ENCODE results near the gene SRSF3.
A peak's percentile ranks its signal among the peaks of the same experiment; 100 is the strongest.
"Not testable (repeated sequence)": the region's sequence is repeated elsewhere in the genome, so short reads cannot be mapped to it uniquely, and the experiment has no call there.

SRSF3 gene

GRCh38 chr6:36594029-36594815, at the start of gene SRSF3:
Gene SRSF3, plus strand, starts transcription at chr6:36594362. Its CDS starts 2,401 bp downstream, at chr6:36596763.
- DNase-seq (ENCODE audit: extremely low read depth in 1 of 2, low read depth in 1 of 2), result peak; percentile 89 to 93

DNA sequence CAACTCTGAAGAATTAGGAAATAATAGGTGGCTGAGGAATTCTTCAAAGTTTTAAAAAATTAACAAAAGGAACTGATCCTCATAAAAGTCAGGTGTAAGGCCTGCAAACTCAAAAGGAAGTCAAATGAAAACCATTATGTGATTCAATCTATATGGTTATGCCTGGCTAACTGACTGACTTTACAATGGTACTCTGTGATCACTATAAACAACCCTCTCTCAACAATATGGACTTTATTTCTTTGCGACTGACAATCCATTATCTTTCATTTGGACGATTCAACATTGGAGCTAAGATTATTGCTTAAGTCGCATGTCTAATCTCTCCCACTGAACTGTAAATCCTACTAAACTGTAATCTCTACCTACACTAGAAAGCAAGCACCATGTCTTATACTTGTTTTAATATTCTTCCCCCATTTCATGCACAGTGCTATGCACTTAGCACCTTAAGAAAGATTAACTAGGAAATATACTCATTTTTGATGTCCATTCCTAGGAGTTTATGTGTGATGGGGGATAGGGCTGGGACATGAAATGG, 48.3 kb upstream of the SRSF3 start:
- DNase-seq (ENCODE audit: extremely low read depth in 1 of 2, low read depth in 1 of 2), result no peak

DNA sequence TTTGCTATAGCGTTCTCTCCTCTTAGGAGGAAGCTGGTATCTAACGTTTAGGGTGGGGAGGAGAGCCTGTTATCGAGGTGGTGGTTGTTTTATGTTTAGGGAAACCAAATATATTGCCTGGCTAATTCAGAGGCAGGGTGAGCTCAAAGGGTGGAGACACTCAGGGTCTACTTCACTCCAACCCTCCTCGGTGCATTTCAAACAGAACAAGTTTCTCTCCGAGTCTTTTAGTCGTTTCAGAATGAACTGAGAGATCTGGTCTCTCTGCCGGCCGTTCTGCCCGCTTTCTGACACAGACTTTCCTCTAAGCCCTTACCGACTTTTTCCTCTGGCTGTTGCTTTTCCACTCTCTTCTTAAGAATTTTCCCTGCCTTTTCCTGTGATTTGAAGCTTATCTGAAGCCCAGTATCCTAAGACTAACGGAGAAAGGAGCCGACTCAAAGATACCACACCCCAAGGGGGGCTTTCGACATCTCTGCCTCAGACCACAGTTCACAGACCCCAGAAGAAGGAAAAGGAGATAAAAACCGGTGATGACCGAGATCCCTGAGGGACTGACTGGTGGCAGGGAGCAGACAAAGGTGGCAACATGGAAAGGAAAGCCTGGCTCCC, 47.7 kb upstream of the SRSF3 start:
- DNase-seq (ENCODE audit: extremely low read depth in 1 of 2, low read depth in 1 of 2), result no peak

- DNase-seq (ENCODE audit: extremely low read depth in 1 of 2, low read depth in 1 of 2), result peak; percentile 87 to 93
Measured at GRCh38 chr6:36546920-36547645, 47.1 kb upstream of the SRSF3 start, which contains the start of gene STK38. Gene STK38, minus strand, starts transcription at chr6:36547479. Its CDS starts 7,277 bp downstream, at chr6:36540202.

GRCh38 chr6:36547646-36548400, 46.3 kb upstream of the SRSF3 start:
- no peak for DNase-seq (ENCODE audit: extremely low read depth in 1 of 2, low read depth in 1 of 2)

GRCh38 chr6:36548401-36548743, 45.8 kb upstream of the SRSF3 start:
- DNase-seq (ENCODE audit: extremely low read depth in 1 of 2, low read depth in 1 of 2), result no peak

DNA sequence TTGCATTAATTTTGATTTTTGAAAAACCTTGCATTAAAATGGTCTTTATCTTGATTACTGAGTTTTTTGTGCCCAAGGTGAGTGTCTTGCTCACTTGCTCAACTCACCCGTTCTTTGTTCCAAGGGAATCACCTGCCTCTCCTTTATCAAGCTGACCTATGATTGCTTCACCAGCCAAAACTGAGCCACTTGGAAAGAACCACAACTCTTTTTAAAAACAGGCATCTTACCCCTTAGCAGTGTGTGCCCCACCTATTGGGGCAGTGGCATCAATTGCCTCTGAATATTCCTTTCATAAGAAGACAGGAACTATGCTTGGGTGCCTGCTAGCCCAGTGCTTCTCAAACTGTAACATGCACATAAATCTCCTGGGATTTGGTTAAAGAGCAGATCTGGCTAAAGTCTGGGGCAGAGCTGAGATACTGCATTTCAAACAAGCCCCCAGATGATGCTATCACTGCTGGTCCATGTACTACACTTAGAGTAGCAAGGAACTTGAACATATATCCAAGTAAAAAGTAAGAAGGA, 43.6 kb upstream of the SRSF3 start:
- DNase-seq (ENCODE audit: extremely low read depth in 1 of 2, low read depth in 1 of 2), result no peak

GRCh38 chr6:36555750-36556252, 38.4 kb upstream of the SRSF3 start:
- no peak for DNase-seq (ENCODE audit: extremely low read depth in 1 of 2, low read depth in 1 of 2)

DNA sequence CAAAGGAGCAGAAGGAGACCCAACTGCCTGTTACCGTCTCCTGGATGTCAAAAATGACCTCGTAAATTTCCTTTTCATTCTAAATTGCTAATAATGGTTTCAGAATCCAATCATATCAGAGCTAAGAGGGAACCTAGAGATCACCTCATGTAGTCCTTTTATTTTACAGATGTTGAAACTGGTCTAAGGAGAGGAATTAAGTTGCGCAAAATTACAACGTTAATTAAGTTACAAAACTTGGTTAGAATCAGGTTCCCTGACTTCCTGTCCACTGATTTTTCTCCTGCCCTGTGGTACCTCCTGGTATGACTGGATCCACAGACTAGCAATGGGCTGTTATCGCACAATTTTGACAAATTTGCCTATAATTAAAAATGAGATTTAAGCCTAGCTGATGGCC, 37.9 kb upstream of the SRSF3 start:
- DNase-seq (ENCODE audit: extremely low read depth in 1 of 2, low read depth in 1 of 2), result no peak

DNA sequence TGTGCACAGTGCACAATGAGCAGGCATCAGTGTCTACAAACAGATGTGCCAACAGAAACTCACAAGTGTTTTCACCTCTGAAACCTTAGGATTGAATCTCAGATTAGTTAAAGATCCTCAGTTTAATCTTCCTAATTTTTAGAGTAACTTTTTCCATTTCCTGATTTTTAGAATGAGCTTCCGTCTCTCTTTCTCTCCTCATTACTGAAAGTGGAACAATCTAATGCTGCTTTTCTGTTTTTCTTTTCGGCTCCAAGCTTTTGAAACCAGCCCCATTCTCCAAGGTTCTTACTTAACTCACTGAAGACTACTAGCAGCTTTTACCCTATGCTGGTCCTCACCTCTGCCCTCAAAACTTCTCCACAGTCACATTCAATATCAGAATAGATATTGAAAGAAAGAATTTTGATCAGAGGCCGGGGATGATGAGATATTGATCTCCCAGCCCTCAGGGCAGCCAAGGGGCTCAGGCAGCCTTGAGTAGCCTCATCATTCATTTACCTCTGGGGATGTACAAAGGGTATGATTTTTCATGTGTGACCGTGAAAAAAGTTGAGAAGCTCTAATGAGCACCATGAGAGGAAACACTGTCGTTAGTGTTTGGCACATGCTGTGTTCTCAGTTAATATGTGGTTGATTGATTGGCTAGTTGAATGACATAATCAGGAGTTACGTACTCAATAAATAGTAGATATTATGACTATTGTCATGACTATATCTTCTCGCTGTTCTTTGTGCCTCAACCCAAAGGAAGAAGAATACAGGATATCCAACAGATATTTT, 35.0 kb upstream of the SRSF3 start:
- no peak for DNase-seq (ENCODE audit: extremely low read depth in 1 of 2, low read depth in 1 of 2)

DNA sequence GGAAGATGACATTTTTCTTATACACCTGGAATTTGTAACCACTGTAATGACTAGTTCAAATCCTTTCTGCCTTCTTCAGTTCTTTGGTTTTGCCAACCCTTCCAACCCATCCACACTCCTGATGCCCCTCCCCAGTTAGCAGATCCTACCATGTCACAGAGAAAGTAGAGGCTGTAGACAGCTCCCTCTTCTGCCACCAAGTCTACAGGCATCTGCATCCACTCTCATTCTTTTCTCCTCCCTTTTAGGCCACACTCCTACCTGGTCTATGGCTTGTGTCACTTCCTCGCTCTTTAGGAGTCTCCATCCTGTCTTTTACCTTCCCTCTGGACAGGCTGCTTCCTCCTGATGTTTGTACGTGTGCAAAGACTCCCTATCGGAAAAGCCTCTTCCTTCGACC, 33.3 kb upstream of the SRSF3 start:
- DNase-seq (ENCODE audit: extremely low read depth in 1 of 2, low read depth in 1 of 2), result no peak

DNA sequence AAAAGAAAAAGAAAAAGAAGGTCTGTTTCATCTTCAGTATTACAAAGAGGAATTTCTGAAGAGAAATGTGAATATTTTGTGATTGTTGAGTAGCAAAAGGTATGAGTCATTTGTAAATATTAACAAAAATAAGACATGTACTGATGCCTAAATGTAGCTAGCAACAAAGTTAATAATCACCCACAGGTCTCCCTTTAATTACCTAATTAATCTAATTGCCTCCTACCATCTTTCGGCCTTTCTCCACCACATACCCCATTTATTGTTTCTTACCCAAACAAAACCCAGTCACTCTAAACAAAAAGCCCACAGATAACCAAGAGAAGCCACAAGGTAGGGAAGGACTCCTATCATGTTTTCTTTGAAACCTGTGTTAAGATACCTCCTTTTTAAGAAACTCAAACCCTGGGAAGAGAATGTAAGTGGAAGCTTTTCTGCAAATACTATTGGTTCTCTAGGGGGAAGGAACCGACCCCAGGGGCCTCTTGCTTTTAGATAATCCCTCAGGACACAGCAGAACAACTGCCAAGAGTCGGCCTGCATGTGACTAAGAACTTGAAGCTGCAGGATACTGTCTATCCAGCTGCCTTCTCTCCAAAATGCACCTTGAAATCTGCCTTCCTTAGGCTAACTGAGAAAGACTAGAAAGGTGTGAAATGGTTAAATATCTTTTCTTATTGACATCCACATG, 30.8 kb upstream of the SRSF3 start:
- no peak for DNase-seq (ENCODE audit: extremely low read depth in 1 of 2, low read depth in 1 of 2)

DNA sequence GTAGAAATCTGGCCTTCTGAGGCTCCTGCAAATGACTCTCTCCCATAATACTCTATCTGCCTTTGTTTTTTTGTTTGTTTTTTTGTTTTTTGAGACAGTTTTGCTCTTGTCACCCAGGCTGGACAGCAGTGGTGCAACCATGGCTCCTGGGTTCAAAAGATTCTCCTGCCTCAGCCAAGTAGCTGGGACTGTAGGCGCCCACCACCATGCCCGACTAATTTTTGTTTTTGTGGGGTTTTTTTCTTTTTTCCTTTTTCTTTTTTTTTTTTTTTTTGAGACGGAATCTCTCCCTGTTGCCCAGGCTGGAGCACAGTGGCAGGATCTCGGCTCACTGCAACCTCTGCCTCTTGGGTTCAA, 30.3 kb upstream of the SRSF3 start:
- DNase-seq (ENCODE audit: extremely low read depth in 1 of 2, low read depth in 1 of 2), result no peak

GRCh38 chr6:36566418-36566905, 27.7 kb upstream of the SRSF3 start:
- no peak for DNase-seq (ENCODE audit: extremely low read depth in 1 of 2, low read depth in 1 of 2)

GRCh38 chr6:36570264-36570663, 23.9 kb upstream of the SRSF3 start:
- DNase-seq (ENCODE audit: extremely low read depth in 1 of 2, low read depth in 1 of 2), result no peak

DNA sequence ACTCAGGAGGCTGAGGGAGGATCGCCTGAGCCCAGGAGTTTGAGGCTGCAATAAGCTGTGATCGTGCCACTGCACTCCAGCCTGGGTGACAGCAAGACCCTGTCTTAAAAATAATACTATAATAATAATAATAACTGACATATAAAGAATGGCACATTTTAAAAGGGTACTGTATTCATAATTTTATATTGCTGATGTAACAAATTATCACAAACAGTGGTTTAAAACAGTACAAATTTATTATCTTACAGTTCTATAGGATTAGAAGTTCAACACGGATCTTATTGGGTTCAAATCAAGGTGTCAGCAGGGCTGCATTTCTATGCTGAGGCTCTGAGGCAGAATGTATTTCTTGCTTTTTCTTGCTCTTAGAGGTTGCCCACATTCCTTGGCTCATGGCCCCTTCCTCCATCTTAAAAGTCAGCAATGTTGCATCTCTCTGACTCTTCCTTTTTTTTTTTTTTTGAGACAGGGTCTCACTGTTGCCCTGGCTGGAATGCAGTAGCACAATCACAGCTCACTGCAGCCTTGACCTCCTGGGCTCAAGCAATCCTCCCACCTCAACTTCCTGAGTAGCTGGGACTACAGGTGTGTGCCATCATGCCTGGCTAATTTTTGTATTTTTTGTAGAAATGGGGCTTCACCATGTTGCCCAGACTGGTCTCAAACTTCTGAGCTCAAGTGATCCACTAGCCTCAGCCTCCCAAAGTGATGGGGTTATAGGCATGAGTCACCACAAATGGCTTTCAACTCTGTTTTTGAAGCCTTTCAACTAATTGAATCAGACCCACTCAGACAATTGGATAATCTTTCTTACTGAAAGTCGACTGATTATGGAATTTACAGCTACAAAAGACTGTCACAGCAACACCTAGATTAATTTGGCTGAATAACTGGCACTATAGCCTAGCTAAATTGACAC, 22.8 kb upstream of the SRSF3 start:
- no peak for DNase-seq (ENCODE audit: extremely low read depth in 1 of 2, low read depth in 1 of 2)

DNA sequence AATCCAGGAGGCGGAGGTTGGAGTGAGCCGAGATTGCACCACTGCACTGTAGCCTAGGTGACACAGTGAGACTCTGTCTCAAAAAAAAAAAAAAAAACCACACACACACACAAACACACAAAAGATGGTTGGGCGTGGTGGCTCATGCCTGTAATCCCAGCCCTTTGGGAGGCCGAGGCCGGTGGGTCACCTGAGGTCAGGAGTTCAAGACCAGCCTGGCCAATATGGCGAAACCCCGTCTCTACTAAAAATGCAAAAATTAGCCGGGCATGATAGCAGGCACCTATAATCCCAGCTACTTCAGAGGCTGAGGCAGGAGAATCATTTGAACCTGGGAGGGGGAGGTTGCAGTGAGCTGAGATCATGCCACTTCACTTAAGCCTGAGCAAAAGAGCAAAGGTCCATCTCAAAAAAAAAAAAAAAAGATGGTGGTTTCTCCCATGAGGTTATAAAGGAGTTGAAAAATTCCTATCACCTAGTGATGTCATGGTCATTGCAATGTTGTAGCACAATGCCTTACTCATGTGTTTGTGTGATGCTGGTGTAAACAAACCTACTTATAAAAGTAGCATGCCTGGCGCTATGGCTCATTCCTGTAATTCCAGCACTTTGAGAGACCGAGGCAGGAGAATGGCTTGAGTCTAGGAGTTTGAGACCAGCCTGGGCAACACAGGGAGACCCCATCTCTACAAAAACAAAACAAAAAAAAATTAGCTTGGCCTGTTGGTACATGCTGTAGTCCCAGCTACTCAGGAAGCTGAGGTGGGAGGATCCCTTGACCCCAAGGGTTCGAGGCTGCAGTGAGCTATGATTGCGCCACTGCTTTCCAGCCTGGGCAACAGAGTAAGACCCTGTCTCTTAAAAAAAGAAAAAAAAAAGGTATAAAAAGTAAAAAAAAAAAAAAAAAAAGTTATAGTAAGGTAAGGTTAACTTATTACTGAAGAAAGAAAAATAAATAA, 21.5 kb upstream of the SRSF3 start:
- not testable (repeated sequence) for DNase-seq (ENCODE audit: extremely low read depth in 1 of 2, low read depth in 1 of 2)
